ENCODE data around the gene THAP12.
"Not testable (repeated sequence)": the region's sequence is repeated elsewhere in the genome, so short reads cannot be mapped to it uniquely, and the experiment has no call there.

Gene THAP12, protein sequence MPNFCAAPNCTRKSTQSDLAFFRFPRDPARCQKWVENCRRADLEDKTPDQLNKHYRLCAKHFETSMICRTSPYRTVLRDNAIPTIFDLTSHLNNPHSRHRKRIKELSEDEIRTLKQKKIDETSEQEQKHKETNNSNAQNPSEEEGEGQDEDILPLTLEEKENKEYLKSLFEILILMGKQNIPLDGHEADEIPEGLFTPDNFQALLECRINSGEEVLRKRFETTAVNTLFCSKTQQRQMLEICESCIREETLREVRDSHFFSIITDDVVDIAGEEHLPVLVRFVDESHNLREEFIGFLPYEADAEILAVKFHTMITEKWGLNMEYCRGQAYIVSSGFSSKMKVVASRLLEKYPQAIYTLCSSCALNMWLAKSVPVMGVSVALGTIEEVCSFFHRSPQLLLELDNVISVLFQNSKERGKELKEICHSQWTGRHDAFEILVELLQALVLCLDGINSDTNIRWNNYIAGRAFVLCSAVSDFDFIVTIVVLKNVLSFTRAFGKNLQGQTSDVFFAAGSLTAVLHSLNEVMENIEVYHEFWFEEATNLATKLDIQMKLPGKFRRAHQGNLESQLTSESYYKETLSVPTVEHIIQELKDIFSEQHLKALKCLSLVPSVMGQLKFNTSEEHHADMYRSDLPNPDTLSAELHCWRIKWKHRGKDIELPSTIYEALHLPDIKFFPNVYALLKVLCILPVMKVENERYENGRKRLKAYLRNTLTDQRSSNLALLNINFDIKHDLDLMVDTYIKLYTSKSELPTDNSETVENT

DNA sequence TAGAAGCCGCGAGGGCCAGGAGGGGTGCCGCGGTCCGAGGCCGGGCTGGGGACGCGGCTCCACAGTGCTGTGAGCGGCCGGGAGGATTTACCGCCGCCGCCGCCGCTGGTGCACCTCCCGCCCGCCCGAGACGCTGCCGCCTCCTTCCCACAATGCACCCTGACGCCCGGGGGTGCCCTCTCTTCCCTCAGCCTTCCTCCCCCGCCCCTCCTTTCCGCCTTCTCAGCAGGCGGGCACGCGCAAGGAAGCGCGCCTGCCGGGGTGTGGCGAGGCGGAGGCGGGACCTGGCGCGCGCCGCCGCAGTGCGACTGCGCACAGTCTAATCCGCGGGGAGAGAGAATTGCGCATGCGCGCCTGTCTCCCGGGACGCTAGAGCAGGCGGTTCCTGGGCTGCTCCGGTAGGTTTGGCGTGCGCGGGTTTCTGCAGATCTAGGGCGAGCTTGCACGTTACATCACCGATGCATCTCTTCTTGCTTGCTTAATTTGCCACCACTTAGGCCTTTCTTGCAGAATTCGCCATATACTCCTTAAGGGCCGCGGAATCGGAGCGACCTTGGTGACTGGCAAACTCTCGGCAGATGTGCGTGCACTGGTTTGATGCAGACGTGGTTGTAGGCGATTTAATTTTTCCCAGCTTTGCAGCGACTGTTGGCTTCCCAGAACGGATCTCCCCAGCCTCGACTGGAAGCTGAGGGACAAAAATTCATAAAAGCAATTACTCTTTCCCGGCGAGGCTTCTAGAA lies at the start of gene THAP12, which contains the start of gene GVQW3:
TSS of gene THAP12 (minus strand) at position 156 of the 743 bp plus-strand sequence. CDS start 296 bp downstream, outside the sequence.
TSS of gene GVQW3 (plus strand) at position 347 of the 743 bp plus-strand sequence. CDS start 506 bp downstream, outside the sequence.
- DNase-seq (ENCODE audit: low read depth), result peak; percentile 96

DNA sequence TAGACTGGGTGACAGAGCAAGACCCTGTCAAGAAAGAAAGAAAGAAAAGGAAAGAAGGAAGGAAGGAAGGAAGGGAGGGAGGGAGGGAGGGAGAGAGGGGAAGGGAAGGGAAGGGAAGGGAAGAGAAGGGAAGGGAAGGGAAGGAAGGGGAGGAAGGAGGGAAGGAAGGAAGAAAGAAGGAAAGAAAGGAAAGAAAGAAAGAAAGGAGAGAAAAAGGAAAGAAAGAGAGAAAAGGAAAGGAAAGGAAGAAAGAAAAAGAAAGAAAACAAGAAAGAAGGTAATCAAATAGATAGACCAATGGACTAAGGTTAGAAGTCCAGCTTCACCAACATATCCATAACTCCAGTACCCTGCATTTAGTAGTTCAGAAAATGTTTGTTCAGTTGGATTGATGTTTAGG lies 45.7 kb upstream of the THAP12 start:
- DNase-seq (ENCODE audit: low read depth), result no peak

DNA sequence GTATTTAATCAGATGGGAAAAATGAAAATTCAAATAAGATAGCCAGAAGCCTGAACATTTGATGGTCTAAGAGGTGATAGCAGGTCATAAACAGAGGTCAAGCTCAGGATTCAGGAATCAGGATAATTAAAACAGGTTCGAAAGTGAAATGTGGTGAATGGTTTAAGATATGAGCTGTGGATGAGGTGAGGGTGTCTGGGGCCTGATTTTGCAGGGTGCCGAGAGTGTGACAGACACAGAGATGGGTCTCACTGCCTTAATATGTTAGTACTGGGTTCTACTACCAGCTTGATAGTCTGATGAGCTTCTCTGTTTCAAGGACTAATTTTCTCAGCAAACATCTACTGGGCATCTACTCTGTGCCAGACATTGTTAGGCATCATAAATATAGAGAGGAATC lies 44.0 kb upstream of the THAP12 start:
- no peak for DNase-seq (ENCODE audit: low read depth)

GRCh38 chr11:76424379-76424778 lies 43.4 kb upstream of the THAP12 start:
- no peak for DNase-seq (ENCODE audit: low read depth)

DNA sequence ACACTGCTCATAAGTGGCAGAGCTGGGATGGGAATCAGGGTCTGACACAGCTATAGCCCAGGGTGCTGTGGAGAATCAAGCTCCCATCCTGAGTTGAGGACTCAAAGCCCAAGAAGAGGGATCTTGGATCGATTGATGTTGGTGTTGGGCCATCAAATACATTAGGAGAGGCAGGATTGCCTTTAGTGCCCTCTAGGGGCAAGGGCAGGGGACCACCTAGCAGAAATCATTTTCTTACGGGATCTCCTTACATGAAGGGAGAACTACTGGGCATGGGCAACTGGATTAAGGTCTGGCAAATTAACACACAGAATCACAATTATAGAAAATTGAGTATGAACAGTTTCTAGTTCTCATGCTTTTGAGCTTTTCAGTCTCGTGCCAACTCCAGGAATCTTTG lies 39.0 kb upstream of the THAP12 start:
- DNase-seq (ENCODE audit: low read depth), result no peak

GRCh38 chr11:76415073-76415472 lies 34.1 kb upstream of the THAP12 start:
- DNase-seq (ENCODE audit: low read depth), result no peak

DNA sequence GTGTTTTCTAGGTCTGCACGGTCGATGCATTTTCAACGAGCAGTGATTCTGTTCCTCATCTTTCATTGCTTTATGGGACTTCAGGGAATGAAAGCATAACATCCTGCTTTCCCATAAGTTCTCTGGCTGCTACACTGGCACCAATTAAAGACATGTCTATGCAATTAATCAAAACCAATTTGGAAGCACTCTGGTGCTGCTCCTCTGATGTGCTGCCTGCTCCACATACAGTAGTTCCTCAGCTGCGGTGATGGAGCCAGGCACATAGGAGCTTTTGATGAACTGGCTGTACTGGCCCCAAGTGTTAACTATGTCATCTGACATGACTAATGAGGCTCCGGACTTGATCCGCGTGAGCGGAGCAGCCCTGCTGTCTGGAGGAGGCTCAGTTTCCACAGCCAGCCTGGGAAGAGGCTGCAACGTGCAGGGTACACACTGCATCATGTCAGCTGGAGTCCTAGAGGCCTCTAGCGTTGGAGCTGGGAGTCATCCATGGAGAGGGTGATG lies 30.0 kb upstream of the THAP12 start:
- no peak for DNase-seq (ENCODE audit: low read depth)

DNA sequence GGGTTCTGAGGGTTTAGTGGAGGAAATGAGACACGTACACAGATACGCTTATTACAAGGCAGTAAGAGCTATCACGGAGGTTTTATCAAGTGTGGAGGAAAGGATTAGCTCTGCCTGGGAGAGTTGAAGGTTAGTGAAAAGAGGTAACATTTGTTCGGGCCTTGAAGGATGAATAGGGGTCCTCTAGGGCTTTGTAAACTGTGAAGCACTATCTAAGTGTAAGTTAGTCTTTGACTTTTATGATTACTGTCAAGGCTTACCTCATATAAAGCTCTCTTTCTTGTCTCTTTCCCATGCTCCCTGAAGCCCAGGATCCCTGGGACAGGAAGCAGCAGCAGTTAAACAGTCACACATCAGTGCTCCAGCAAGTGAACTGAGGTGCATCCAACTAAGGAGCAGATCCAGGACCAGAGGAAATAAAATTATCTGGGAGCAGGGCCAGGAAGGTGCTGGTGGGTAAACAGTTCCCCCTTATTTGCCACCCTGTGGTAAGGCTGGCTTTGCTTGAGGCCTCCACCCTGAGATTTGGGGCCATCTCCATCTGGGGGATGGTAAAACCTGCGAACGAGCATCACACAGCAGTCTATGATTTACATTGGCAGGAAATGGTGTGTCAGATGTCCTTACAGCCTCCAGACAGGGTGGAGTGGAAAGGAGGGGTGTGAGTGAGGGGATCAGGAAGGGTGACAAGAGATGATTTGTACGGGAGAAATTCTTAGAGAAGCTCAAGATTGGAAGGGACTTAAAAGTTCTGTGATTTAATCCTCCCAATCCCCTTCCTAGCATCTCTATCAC lies 27.4 kb upstream of the THAP12 start:
- DNase-seq (ENCODE audit: low read depth), result no peak

DNA sequence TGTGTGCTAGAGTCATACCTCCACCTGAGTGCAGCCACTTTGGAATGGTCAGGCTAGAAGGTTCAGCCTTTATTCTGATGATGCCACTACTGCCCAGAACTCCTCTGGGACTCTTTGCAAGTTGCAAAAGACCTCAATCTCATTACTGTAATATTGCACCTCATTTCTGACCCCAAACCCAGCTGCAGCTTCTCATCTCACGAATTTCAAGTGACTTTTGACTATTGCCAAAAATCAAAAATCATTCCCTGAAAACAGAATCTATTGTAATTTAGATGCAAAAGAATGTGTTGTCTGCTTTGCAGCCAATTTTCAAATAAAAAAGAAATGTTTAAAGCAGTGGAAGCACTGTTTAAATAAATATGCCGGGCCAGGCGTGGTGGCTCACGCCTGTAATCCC lies 25.4 kb upstream of the THAP12 start:
- DNase-seq (ENCODE audit: low read depth), result no peak

- not testable (repeated sequence) for DNase-seq (ENCODE audit: low read depth)
Measured at GRCh38 chr11:76401484-76401883, 20.6 kb upstream of the THAP12 start.

DNA sequence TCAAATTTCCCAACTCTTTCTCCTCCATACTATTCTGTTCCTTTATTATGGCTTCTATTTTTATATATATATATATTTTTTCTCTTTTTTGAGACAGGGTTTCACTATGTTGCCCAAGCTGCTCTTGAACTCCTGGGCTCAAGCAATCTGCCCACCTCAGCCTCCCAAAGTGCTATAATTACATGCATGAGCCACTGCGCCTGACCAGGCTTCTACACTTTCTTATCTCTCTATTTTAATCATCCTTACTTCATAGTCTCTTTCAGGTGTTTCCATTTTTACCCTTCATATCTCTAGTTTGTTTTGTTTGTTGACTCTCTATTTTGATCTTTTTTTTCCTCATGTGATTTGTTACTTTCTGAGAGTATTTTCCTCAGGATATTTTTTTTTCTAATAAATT lies 20.0 kb upstream of the THAP12 start:
- DNase-seq (ENCODE audit: low read depth), result no peak

- DNase-seq (ENCODE audit: low read depth), result no peak
Measured at GRCh38 chr11:76397383-76397782, 16.5 kb upstream of the THAP12 start.

GRCh38 chr11:76395296-76395695 lies 14.4 kb upstream of the THAP12 start:
- DNase-seq (ENCODE audit: low read depth), result no peak

DNA sequence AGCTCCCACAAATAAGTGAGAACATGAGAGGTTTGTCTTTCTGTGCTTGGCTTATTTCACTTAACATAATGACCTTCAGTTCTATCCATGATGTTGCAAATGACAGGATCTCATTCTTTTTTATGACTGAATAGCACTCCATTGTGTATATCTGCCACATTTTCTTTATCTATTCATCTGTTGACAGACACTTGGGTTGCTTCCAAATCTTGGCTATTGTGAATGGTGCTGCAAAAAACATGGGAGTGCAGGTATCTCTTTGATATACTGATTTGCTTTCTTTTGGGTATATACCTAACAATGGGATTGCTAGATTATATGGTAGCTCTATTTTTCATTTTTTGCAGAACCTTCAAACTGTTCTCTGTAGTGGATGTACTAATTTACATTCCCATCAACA lies 13.5 kb upstream of the THAP12 start:
- no peak for DNase-seq (ENCODE audit: low read depth)

DNA sequence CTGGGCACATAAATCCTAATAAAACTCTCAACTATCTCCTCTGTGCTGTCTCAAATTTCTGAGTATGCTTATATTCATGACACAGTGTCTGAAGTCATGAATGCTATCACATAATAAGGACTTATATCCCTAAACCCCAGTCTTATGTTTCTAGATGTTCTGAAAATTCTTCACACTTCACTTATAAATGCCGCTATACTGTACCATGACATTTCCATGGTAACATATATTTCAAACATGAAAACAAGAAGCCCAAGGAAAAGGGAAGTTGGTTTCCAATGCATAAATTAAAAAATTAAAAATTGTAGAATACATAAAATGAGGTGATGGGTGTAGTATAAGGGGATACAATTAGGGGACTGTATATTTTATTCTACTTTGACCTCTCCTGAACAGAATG lies 11.9 kb upstream of the THAP12 start:
- DNase-seq (ENCODE audit: low read depth), result no peak

DNA sequence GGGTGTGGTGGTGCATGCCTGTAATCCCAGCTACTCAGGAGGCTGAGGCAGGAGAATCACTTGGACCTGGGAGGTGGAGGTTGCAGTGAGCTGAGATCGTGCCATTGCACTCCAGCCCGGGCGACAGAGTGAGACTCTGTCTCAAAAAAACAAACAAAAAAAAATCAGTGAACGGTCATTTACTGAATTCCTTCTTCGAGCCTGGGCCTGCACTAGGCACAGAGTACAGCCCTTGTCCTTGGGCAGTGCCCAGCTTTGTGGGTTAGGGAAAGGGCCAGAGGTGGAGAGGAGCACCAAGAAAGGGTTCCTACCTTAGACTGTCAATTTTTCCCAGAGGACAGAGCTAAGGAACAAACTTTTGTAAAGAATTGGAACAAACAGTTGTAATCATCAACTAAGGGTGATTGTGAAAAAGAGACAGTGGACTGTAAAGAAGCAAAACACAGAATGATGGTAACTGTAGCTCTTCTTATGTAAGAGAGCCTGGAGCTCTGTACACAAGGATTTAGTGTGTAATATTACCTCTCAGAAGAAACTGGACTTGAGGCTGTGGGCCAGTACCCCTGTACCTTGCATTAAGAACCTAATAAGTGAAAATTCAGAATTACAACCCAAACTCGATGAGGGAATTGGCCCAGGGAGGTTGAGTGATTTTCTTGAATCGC lies 11.0 kb upstream of the THAP12 start:
- no peak for DNase-seq (ENCODE audit: low read depth)

- no peak for DNase-seq (ENCODE audit: low read depth)
Measured at GRCh38 chr11:76391021-76391420, 10.1 kb upstream of the THAP12 start.

DNA sequence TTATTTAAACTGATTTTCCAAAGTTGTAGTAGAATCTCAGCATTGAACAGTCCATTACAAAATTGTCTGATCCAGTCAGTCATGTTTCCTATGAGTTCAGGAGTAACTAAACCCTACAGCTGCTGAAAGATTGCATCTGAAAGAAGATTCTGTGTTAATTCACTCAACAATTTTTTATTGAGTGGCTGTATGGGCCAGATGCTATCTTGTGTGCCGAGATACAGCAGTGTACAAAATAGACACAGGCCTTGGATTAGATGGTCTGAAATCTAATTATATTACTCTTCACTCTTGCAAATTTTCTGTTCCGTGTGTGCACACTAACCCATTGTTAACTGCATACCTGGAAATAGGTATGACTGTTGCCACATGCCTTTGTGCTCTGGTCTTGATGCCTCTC lies 7.5 kb upstream of the THAP12 start:
- no peak for DNase-seq (ENCODE audit: low read depth)

DNA sequence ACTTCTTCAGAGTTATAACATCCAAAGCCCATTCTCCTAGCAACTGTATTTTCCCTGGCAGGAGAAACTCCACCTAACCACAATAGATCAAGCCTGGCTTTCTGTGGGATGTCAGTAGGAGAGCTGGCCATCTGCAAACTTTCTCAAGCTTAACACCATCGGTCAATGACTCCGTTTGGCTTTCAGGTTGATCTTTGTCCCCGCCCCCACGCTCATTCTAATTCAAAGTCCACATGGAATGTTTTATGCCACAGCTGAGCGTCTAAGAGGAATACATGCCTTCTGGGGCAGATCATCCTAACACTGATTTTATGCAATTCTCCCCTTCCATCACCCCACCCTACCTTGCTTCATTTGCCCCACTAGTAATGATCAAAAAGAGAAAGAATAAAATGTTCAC lies 5.0 kb upstream of the THAP12 start:
- no peak for DNase-seq (ENCODE audit: low read depth)

GRCh38 chr11:76382209-76382608 lies 1.3 kb upstream of the THAP12 start:
- DNase-seq (ENCODE audit: low read depth), result no peak
